Endothelial cell of umbilical vein (primary cell): Measurements from ENCODE around the gene MIXL1. TPM values are rescaled to one million over a fixed set of nuclear protein-coding genes. Genes with fewer than 3 reads are reported as not detected.

Experiments used
- BruUV-seq: library from RNA; stranded (reverse); fragments of 400-500 nt; replicated peaks from 2 replicates; lab custom pipeline; 2021; lab: Mats Ljungman, UMichigan
- CTCF ChIA-PET: fragments of 300-600, 350-600 bp; sonication (Branson Sonifier 250); formaldehyde crosslinking; loops from one replicate; lab custom pipeline; 2021; ENCODE audit warnings: antibody characterized with exemption, inconsistent platforms; lab: Charles Lee
- POLR2A ChIA-PET: fragments of 300-600, 350-600 bp; sonication (Branson Sonifier 250); formaldehyde crosslinking; loops from one replicate; lab custom pipeline; 2021; ENCODE audit warnings: antibody characterized with exemption, inconsistent platforms; lab: Charles Lee
- DNase-seq: peaks from one replicate; pipeline ENCODE4 v3.0.0-alpha.2; 2011; ENCODE audit warnings: low read depth, low spot score
- FAIRE-seq: peaks from 2 replicates; lab custom pipeline; 2011; peaks lifted over from hg19 to GRCh38; lab: Jason Lieb, UNC
- H2AFZ ChIP-seq: 2 replicates; pipeline ENCODE4 v1.6.0; 2012; ENCODE audit warnings: low read depth, low read length, control low read depth, inconsistent platforms
- H3K27ac ChIP-seq: 2 replicates; pipeline ENCODE4 v1.5.1; 2011; ENCODE audit warnings: low read depth, mild to moderate bottlenecking, control low read depth, low read length, moderate library complexity; ENCODE audit not compliant: insufficient read depth
- H3K27me3 ChIP-seq, 2 experiments: 2 replicates each; pipeline versions ENCODE4 v1.6.0 to v1.6.1; 2011; ENCODE audit warnings: low read length in 2 of 2, mixed read lengths in 1 of 2; ENCODE audit not compliant: control insufficient read depth in 2 of 2, insufficient read depth in 2 of 2
- H3K36me3 ChIP-seq, 2 experiments: 2 replicates in 1 of 2; 3 replicates in 1 of 2; pipeline ENCODE4 v1.5.1; 2011; ENCODE audit warnings: low read length in 2 of 2, mild to moderate bottlenecking in 1 of 2, moderate library complexity in 1 of 2; ENCODE audit not compliant: control insufficient read depth in 2 of 2, insufficient read depth in 2 of 2; ENCODE audit errors: extremely low read depth in 1 of 2
- H3K4me1 ChIP-seq: 3 replicates; pipeline ENCODE4 v1.5.1; 2011; ENCODE audit warnings: mild to moderate bottlenecking, low read length; ENCODE audit not compliant: control insufficient read depth, insufficient read depth; ENCODE audit errors: extremely low read depth
- H3K4me2 ChIP-seq: 2 replicates; pipeline ENCODE4 v1.6.1; 2011; ENCODE audit warnings: low read length, control low read depth, mixed read lengths; ENCODE audit not compliant: insufficient read depth
- H3K4me3 ChIP-seq, 3 experiments: fragments of 200-600 bp in 1 of 3; sonication (generic), shearing (Covaris generic) in 1 of 3; replicated peaks in 1 of 3; 2 replicates each; pipeline ENCODE4 v1.5.1; 2011 to 2016; ENCODE audit warnings: control low read depth in 3 of 3, low read length in 3 of 3, mild to moderate bottlenecking in 2 of 3, inconsistent platforms in 1 of 3, low read depth in 1 of 3, moderate library complexity in 1 of 3; ENCODE audit not compliant: insufficient read depth in 1 of 3
- H3K79me2 ChIP-seq: 2 replicates; pipeline ENCODE4 v1.6.0; 2012; ENCODE audit warnings: low read length, inconsistent platforms; ENCODE audit not compliant: control insufficient read depth, insufficient read depth
- H3K9ac ChIP-seq: replicated peaks from 2 replicates; pipeline ENCODE3; 2011; ENCODE audit warnings: low read length, control low read depth; ENCODE audit not compliant: insufficient read depth; ENCODE audit errors: extremely low read depth
- H3K9me1 ChIP-seq: replicated peaks from 3 replicates; pipeline ENCODE4 v1.6.0; 2011; ENCODE audit warnings: mild to moderate bottlenecking, low read length; ENCODE audit not compliant: control insufficient read depth, insufficient read depth; ENCODE audit errors: extremely low read depth
- H3K9me3 ChIP-seq: replicated peaks from 2 replicates; pipeline ENCODE4 v1.5.1; 2012; ENCODE audit warnings: low read length, inconsistent platforms; ENCODE audit not compliant: control insufficient read depth, insufficient read depth
- H4K20me1 ChIP-seq: replicated peaks from 2 replicates; pipeline ENCODE3; 2011; ENCODE audit warnings: mild to moderate bottlenecking, low read length; ENCODE audit not compliant: control insufficient read depth, insufficient read depth; ENCODE audit errors: extremely low read depth
- EZH2 ChIP-seq: IDR thresholded peaks from 2 replicates; pipeline ENCODE4 v1.6.1; 2012; ENCODE audit warnings: borderline replicate concordance, low read depth, mild to moderate bottlenecking, moderate library complexity, low read length, inconsistent platforms; ENCODE audit not compliant: severe bottlenecking
- FOS ChIP-seq: IDR thresholded peaks from 2 replicates; pipeline ENCODE4 v1.6.1; 2011; ENCODE audit warnings: mild to moderate bottlenecking, low read length, moderate library complexity, borderline replicate concordance; ENCODE audit not compliant: insufficient read depth
- GATA2 ChIP-seq: IDR thresholded peaks from 2 replicates; pipeline ENCODE4 v1.7.0; 2011; ENCODE audit warnings: low read depth, mild to moderate bottlenecking, moderate library complexity, mixed read lengths, low read length; ENCODE audit not compliant: insufficient read length, insufficient read depth
- JUN ChIP-seq: IDR thresholded peaks from 2 replicates; pipeline ENCODE4 v1.6.1; 2011; ENCODE audit warnings: borderline replicate concordance, low read depth; ENCODE audit not compliant: insufficient read length, insufficient read depth
- MYC ChIP-seq: IDR thresholded peaks from one replicate; pipeline ENCODE4 v1.6.1; 2011; ENCODE audit warnings: mild to moderate bottlenecking, low read depth, low read length
- POLR2A ChIP-seq: IDR thresholded peaks from 2 replicates; pipeline ENCODE4 v1.6.1; 2012; ENCODE audit warnings: low read depth, mild to moderate bottlenecking, control low read depth, low read length
- POLR2AphosphoS5 ChIP-seq: IDR thresholded peaks from 2 replicates; pipeline ENCODE4 v1.6.1; 2012; ENCODE audit warnings: low read depth, mild to moderate bottlenecking, control low read depth, low read length, moderate library complexity; ENCODE audit not compliant: insufficient read depth
- dilution Hi-C: fragments of 300-500 bp; cut with MboI; formaldehyde crosslinking; loops from one replicate; pipeline ENCODE4 v1.15.0; 2019; ENCODE audit warnings: low sequenced_read_pairs; ENCODE audit not compliant: extremely low pct_ligation_motif_present
- intact Hi-C: fragments of 100-400 bp; cut with micrococcal nuclease; formaldehyde crosslinking; loops from one replicate; pipeline ENCODE4 v1.10.0; 2022
- polyA plus RNA-seq, 4 experiments: library from polyadenylated mRNA; depleted of rRNA in 3 of 4; stranded (reverse) in 3 of 4; unstranded in 1 of 4; fragments of >200 nt; gene quantifications; 2 replicates each; pipeline versions ENCODE4 v1.2.1 to v1.2.3, GENCODE V29; 2011 to 2012; ENCODE audit warnings: missing spikeins in 1 of 4
- total RNA-seq: library from RNA; stranded (reverse); gene quantifications from 2 replicates; pipeline ENCODE4 v1.2.3, GENCODE V29; 2021
- TF ChIP-seq, protein P1 (sequence below): IDR thresholded peaks from 2 replicates; pipeline ENCODE4 v1.6.1; 2011; ENCODE audit not compliant: insufficient read depth, insufficient read length
- TF ChIP-seq, protein P2 (sequence below), 2 donors: IDR thresholded peaks; 1 replicate in 1 of 2; 2 replicates in 1 of 2; pipeline ENCODE4 v1.5.1; 2011; ENCODE audit warnings: low read length in 2 of 2, mild to moderate bottlenecking in 2 of 2, moderate library complexity in 2 of 2, control low read depth in 1 of 2, inconsistent platforms in 1 of 2, low read depth in 1 of 2; ENCODE audit not compliant: insufficient read depth in 1 of 2; ENCODE audit errors: extremely low read depth in 1 of 2

The MIXL1 gene
- total and polyA plus RNA-seq, 2 donors (not counting 3 experiments of a cell fraction or from before 2014, with no cell fraction given) = 0.58 to 1.2 TPM

DNA sequence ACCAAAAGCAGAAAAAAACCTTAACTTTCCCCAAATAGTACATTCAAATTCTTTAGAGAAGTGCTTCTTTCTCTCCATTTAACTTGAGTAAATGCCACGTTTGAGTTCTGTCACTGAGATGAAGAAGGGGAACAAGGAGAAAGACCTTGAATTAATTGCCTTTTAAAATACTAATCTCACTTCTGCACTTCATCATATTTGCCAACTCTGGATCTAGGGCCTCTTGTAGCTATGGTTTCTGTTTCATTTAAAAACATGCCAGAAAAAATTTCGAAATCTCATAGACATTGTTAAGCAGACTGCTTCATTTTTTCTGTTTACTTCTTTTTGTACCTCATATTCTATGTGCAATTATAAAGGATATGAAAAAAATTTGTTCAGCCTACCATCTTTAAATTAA is 24.6 kb downstream of the MIXL1 start:
- no peak for DNase-seq
- no peaks in the 10 kb centered on the region for H4K20me1 ChIP-seq
- dilution Hi-C loops = no loop called here
- H3K79me2 ChIP-seq = no peaks in the 10 kb centered on the region
- H3K9me1 ChIP-seq = no peaks in the 10 kb centered on the region
- no TSS peak for BruUV-seq
- no peaks in the 10 kb centered on the region for H3K27me3 ChIP-seq
- H3K4me2 ChIP-seq = no peak overlapping the region
- H3K4me3 ChIP-seq = no peak overlapping the region
- intact Hi-C loops = no loop called here
- FAIRE-seq = no peak
- H2AFZ ChIP-seq = no peak overlapping the region
- no peaks in the 10 kb centered on the region for H3K9me3 ChIP-seq
- H3K36me3 ChIP-seq = peaks cover 0 to 6% of the 10 kb centered on the region in 2 experiments
- H3K27ac ChIP-seq = no peak overlapping the region
- H3K4me1 ChIP-seq = no peaks in the 10 kb centered on the region
- CTCF ChIA-PET = no interaction called here
- POLR2A ChIA-PET = no interaction called here
- TF ChIP-seq, protein P1, sequence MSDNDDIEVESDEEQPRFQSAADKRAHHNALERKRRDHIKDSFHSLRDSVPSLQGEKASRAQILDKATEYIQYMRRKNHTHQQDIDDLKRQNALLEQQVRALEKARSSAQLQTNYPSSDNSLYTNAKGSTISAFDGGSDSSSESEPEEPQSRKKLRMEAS = no peak
- TF ChIP-seq GATA2 (no peak), POLR2A (no peak), JUN (no peak), FOS (no peak), EZH2 (no peak), MYC (no peak), POLR2AphosphoS5 (no peak)
- TF ChIP-seq, protein P2, sequence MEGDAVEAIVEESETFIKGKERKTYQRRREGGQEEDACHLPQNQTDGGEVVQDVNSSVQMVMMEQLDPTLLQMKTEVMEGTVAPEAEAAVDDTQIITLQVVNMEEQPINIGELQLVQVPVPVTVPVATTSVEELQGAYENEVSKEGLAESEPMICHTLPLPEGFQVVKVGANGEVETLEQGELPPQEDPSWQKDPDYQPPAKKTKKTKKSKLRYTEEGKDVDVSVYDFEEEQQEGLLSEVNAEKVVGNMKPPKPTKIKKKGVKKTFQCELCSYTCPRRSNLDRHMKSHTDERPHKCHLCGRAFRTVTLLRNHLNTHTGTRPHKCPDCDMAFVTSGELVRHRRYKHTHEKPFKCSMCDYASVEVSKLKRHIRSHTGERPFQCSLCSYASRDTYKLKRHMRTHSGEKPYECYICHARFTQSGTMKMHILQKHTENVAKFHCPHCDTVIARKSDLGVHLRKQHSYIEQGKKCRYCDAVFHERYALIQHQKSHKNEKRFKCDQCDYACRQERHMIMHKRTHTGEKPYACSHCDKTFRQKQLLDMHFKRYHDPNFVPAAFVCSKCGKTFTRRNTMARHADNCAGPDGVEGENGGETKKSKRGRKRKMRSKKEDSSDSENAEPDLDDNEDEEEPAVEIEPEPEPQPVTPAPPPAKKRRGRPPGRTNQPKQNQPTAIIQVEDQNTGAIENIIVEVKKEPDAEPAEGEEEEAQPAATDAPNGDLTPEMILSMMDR (IDR thresholded peaks at IDR 0.05; ENCODE audit: extremely low read depth in 1 of 2, insufficient read depth in 1 of 2, low read depth in 1 of 2, low read length in 2 of 2) = no peak
- no peak overlapping the region for H3K9ac ChIP-seq
